Panc1 (cell line): ENCODE results near the gene KLHDC9.

Experiments
- SIN3A ChIP-seq: IDR thresholded peaks from 2 replicates; pipeline ENCODE4 v1.6.1; 2012; ENCODE audit warnings: low read depth, mild to moderate bottlenecking, low read length, moderate library complexity, borderline replicate concordance; ENCODE audit not compliant: insufficient read depth
- TF ChIP-seq, protein P1 (sequence below): fragments of 450-650 bp; IDR thresholded peaks from 2 replicates; pipeline ENCODE4 v1.5.1; 2017; ENCODE audit warnings: mild to moderate bottlenecking
- TF ChIP-seq, protein P2 (sequence below), 2 experiments: IDR thresholded peaks; 2 replicates each; pipeline ENCODE4 v1.6.1; 2011 to 2012; ENCODE audit warnings: low read depth in 2 of 2, control low read depth in 1 of 2, low read length in 1 of 2, mild to moderate bottlenecking in 1 of 2, moderate library complexity in 1 of 2; ENCODE audit not compliant: insufficient read depth in 1 of 2

DNA sequence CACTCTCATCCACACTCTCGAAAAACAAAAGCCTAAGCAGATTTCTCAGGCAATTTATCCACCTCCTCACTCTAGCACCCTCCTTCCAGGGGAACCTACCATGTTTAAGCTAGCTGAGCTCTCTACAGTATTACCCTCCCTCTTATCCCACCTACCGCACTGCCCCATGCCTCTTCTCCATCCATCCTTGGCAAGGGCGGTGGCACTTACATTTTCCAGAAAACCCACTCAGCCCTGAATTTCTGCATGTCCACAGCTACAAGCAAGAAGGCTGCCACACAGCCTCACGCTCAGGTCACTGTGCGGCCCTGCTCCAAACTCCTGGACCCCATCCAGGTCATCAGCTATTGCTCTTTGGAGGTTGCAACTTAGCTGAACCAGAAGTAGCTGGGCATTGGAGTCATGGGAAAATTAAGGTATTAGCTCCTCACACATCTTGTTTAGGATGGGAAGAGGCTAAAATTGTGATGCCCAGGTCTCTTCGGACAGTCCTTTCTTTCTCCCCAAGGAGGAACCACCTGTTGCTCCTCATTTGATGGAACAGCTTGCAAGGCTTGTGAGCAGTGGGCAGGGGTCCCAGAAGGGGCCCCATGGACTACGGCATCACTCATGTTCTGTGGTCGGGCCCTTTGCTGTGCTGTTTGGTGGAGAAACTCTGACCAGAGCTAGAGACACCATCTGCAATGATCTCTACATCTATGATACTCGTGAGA lies 1.1 kb downstream of the KLHDC9 start:
- TF ChIP-seq, protein P1, sequence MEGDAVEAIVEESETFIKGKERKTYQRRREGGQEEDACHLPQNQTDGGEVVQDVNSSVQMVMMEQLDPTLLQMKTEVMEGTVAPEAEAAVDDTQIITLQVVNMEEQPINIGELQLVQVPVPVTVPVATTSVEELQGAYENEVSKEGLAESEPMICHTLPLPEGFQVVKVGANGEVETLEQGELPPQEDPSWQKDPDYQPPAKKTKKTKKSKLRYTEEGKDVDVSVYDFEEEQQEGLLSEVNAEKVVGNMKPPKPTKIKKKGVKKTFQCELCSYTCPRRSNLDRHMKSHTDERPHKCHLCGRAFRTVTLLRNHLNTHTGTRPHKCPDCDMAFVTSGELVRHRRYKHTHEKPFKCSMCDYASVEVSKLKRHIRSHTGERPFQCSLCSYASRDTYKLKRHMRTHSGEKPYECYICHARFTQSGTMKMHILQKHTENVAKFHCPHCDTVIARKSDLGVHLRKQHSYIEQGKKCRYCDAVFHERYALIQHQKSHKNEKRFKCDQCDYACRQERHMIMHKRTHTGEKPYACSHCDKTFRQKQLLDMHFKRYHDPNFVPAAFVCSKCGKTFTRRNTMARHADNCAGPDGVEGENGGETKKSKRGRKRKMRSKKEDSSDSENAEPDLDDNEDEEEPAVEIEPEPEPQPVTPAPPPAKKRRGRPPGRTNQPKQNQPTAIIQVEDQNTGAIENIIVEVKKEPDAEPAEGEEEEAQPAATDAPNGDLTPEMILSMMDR, result no peak
- TF ChIP-seq, protein P2, sequence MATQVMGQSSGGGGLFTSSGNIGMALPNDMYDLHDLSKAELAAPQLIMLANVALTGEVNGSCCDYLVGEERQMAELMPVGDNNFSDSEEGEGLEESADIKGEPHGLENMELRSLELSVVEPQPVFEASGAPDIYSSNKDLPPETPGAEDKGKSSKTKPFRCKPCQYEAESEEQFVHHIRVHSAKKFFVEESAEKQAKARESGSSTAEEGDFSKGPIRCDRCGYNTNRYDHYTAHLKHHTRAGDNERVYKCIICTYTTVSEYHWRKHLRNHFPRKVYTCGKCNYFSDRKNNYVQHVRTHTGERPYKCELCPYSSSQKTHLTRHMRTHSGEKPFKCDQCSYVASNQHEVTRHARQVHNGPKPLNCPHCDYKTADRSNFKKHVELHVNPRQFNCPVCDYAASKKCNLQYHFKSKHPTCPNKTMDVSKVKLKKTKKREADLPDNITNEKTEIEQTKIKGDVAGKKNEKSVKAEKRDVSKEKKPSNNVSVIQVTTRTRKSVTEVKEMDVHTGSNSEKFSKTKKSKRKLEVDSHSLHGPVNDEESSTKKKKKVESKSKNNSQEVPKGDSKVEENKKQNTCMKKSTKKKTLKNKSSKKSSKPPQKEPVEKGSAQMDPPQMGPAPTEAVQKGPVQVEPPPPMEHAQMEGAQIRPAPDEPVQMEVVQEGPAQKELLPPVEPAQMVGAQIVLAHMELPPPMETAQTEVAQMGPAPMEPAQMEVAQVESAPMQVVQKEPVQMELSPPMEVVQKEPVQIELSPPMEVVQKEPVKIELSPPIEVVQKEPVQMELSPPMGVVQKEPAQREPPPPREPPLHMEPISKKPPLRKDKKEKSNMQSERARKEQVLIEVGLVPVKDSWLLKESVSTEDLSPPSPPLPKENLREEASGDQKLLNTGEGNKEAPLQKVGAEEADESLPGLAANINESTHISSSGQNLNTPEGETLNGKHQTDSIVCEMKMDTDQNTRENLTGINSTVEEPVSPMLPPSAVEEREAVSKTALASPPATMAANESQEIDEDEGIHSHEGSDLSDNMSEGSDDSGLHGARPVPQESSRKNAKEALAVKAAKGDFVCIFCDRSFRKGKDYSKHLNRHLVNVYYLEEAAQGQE (IDR thresholded peaks at IDR 0.05; ENCODE audit: insufficient read depth in 1 of 2, low read depth in 2 of 2, low read length in 1 of 2), result no peak
- TF ChIP-seq SIN3A, result no peak
